Effector memory CD4-positive, alpha-beta T cell (primary cell): ENCODE measurements around the gene RIC1.
A peak's percentile ranks its signal among the peaks of the same experiment; 100 is the strongest.
"Not testable (repeated sequence)": the region's sequence is repeated elsewhere in the genome, so short reads cannot be mapped to it uniquely, and the experiment has no call there.

Experiments used
- DNase-seq, 3 donors: peaks; one replicate each; pipeline ENCODE4 v3.0.0-alpha.2; 2020
- H3K27ac ChIP-seq: 2 replicates; pipeline ENCODE4 v1.7.0; 2013; ENCODE audit warnings: mild to moderate bottlenecking, low read length, moderate library complexity; ENCODE audit not compliant: insufficient read depth, poor library complexity, severe bottlenecking
- H3K27me3 ChIP-seq: replicated peaks from 2 replicates; pipeline ENCODE4 v1.7.0; 2013; ENCODE audit warnings: mild to moderate bottlenecking, low read length; ENCODE audit not compliant: insufficient read depth, control insufficient read depth, poor library complexity, severe bottlenecking
- H3K36me3 ChIP-seq: 2 replicates; pipeline ENCODE4 v1.7.0; 2013; ENCODE audit warnings: mild to moderate bottlenecking, low read length, moderate library complexity; ENCODE audit not compliant: control insufficient read depth, insufficient read depth
- H3K4me1 ChIP-seq: 2 replicates; pipeline ENCODE4 v1.7.0; 2013; ENCODE audit warnings: low read length, mild to moderate bottlenecking; ENCODE audit not compliant: control insufficient read depth, insufficient read depth, poor library complexity, severe bottlenecking
- H3K4me3 ChIP-seq: 2 replicates; pipeline ENCODE4 v1.7.0; 2013; ENCODE audit warnings: low read length, low read depth, mild to moderate bottlenecking; ENCODE audit not compliant: insufficient read depth, poor library complexity, severe bottlenecking
- H3K9me3 ChIP-seq: 2 replicates; pipeline ENCODE4 v1.7.0; 2013; ENCODE audit warnings: mild to moderate bottlenecking, low read length, moderate library complexity; ENCODE audit not compliant: control insufficient read depth
- total RNA-seq, 3 donors: gene quantifications; one replicate each; lab custom pipeline; 2026; lab: John Stamatoyannopoulos, UW

Gene RIC1, protein sequence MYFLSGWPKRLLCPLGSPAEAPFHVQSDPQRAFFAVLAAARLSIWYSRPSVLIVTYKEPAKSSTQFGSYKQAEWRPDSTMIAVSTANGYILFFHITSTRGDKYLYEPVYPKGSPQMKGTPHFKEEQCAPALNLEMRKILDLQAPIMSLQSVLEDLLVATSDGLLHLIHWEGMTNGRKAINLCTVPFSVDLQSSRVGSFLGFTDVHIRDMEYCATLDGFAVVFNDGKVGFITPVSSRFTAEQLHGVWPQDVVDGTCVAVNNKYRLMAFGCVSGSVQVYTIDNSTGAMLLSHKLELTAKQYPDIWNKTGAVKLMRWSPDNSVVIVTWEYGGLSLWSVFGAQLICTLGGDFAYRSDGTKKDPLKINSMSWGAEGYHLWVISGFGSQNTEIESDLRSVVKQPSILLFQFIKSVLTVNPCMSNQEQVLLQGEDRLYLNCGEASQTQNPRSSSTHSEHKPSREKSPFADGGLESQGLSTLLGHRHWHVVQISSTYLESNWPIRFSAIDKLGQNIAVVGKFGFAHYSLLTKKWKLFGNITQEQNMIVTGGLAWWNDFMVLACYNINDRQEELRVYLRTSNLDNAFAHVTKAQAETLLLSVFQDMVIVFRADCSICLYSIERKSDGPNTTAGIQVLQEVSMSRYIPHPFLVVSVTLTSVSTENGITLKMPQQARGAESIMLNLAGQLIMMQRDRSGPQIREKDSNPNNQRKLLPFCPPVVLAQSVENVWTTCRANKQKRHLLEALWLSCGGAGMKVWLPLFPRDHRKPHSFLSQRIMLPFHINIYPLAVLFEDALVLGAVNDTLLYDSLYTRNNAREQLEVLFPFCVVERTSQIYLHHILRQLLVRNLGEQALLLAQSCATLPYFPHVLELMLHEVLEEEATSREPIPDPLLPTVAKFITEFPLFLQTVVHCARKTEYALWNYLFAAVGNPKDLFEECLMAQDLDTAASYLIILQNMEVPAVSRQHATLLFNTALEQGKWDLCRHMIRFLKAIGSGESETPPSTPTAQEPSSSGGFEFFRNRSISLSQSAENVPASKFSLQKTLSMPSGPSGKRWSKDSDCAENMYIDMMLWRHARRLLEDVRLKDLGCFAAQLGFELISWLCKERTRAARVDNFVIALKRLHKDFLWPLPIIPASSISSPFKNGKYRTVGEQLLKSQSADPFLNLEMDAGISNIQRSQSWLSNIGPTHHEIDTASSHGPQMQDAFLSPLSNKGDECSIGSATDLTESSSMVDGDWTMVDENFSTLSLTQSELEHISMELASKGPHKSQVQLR (N-terminal part only)
- 47.7 to 67.8 (median 53.6) reads per million in 3 donors for total RNA-seq

DNA sequence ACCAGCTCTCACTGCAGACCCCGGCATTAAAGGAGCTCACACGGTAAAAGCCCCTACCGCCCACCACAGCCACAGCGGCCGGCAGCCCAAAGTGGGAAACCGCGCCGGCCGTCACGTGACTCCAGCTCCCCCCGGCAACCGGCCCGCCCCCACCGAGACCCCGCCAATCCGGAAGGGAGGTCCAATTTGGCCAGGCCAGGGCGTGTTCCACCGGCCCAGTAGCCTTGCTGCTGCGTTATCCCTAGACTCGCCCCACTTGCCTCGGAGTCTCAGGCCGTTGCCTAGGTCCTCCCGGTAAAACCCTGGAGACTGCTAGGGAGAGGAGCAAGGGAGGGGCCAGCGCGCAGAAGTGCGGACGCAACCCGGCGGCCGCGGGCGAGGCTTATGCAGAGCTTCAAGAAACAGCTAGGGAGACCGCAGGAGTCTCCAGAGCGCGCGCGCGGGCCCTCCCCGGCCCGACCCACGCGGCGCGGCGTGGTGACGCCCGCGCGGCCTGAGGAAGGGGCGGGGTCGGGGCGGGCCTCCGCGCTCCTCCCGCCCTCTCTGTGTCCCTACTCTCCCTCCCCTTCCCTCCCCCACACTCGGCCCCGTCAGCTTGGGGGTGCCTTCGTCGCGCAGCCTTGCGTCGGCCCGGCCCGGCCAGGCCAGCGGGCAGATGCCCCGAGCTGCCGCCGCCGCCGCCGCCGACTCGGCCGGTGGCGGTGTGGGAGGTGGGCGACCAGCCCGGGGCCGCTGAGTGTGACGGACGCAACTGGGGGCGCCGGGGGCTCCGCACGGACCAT, at the start of gene RIC1:
Gene RIC1 (plus strand): TSS at position 578 of the 782 bp plus-strand sequence. CDS start 203 bp downstream, at position 781.
- H3K4me1 ChIP-seq: peaks cover 19% of the 10 kb centered on the region
- H3K27ac ChIP-seq: peak within 1 kb of the TSS; percentile 87
- no peaks in the 10 kb centered on the region for H3K36me3 ChIP-seq
- no peaks in the 10 kb centered on the region for H3K9me3 ChIP-seq
- H3K4me3 ChIP-seq: peak within 1 kb of the TSS; percentile 96
- DNase-seq: peak; percentile 81 to 83 (median 82)
- no peaks in the 10 kb centered on the region for H3K27me3 ChIP-seq

DNA sequence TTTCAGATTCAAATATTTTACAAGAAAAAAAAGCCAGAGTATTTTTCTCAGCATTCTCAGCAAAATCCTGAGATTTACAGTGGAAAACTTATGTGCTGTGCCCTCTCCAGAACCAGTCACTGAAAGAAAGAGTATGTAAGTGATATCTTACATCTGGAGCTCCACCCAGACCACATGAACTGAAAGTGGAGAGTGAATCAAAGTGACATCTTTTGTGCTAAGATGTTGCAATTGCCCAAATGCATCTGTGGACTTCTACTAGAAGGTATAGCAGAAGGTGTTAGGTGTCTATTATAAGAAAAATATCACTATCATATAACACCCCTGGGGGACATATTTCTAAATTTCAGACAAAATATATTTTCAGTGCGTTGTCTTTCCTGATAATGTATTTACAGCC, 49.0 kb upstream of the RIC1 start:
- Histone ChIP-seq H3K27ac (no peak overlapping the region), H3K4me3 (no peak overlapping the region), H3K36me3 (no peaks in the 10 kb centered on the region), H3K9me3 (no peaks in the 10 kb centered on the region), H3K4me1 (no peaks in the 10 kb centered on the region), H3K27me3 (no peaks in the 10 kb centered on the region)
- DNase-seq: no peak

DNA sequence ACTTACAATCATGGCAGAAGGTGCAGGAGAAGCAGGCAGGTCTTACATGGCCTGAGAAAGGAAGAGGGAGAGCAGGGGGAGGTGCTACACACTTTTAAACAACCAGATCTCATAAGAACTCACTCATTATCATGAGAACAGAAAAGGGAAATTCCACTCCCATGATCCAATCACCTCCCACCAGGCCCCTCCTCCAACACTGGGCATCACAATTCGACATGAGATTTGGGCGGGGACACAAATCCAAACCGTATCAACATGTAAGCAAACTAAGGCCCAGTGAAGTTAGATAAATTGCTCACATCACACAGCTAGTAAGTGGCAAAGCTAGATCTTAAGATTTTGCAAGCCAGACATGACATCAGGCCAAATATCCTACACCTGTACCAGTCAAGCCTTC, 48.3 kb upstream of the RIC1 start:
- DNase-seq: no peak
- no peak overlapping the region for H3K27ac ChIP-seq
- H3K4me3 ChIP-seq: no peak overlapping the region
- peaks cover 2% of the 10 kb centered on the region for H3K4me1 ChIP-seq
- H3K9me3 ChIP-seq: no peaks in the 10 kb centered on the region
- H3K36me3 ChIP-seq: no peaks in the 10 kb centered on the region
- no peaks in the 10 kb centered on the region for H3K27me3 ChIP-seq

DNA sequence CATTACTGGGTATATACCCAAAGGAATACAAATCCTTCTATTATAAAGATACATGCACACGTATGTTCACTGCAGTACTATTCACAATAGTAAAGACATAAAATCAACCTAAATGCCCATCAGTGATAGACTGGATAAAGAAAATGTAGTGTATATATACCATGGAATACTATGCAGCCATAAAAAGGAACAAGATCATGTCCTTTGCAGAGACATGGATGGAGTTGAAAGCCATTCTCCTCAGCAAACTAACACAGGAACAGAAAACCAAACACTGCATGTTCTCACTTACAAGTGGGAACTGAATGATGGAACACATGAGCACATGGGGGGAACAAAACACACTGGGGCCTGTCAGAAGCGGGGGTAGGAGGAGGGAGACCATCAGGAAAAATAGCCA, 47.2 kb upstream of the RIC1 start:
- not testable (repeated sequence) for H3K4me3 ChIP-seq, H3K9me3 ChIP-seq, H3K27me3 ChIP-seq, H3K27ac ChIP-seq, H3K36me3 ChIP-seq, DNase-seq
- H3K4me1 ChIP-seq: peaks cover 12% of the 10 kb centered on the region

DNA sequence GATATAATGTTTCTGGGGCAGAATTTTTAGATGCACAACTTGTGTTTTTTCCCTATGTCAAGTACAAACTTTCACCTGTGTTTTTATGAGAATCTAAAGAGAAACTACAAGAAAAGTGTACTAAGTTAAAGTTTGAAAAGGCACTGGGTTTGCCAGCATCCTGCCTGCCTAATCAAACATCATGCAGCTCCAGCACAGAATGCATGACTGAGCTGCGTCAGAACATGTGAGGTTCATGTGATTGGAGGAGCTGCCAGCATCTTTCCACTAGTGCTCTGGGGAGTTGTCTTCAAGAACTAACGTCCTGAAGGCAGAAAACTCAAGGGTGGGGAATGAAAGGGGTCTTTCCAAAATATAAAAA, 46.1 kb upstream of the RIC1 start:
- Histone ChIP-seq H3K27ac (no peak overlapping the region), H3K4me3 (no peak overlapping the region), H3K4me1 (peaks cover 23% of the 10 kb centered on the region), H3K36me3 (no peaks in the 10 kb centered on the region), H3K27me3 (no peaks in the 10 kb centered on the region), H3K9me3 (no peaks in the 10 kb centered on the region)
- DNase-seq: no peak

DNA sequence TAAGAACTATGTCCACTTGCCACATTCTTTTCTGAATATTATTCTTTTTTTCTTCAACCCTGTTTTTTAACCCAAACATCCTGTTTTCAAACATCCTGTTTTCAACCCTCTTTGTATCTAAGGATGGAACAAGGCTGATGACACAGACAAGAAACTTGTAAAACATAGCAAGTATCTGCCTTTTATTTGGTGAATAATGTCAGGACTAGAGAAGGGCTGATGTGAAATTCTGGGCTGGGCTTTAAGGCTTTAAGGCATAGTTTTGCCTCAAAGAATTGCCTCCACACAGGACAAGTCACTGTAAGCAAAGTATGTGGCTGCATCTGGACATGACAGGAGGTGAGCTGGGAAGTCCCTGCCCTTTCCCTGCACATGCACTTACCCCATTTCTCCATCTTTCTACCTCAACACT, 42.5 kb upstream of the RIC1 start:
- DNase-seq: no peak
- Histone ChIP-seq H3K27me3 (no peaks in the 10 kb centered on the region), H3K4me3 (no peak overlapping the region), H3K9me3 (no peaks in the 10 kb centered on the region), H3K4me1 (peaks cover 25% of the 10 kb centered on the region), H3K27ac (peak overlapping the region; percentile 54), H3K36me3 (no peaks in the 10 kb centered on the region)

DNA sequence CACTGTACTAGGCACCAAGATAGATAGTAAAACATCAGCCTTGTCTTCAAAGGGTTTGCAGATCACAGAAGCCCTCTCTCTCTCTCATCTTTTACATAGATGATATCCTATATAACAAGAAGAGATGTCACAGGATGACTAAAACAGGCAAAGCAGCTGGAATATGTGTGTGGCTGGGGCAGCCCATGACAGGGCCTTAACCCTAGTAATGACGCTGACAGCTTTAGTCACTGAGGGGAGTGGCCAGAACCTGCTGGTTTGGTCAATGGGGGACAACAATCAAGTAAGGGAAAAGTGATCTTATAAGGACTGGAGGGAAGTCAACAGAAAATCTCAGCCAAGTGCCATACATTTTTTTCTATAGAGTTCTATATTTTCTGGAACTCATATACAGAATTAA, 41.9 kb upstream of the RIC1 start:
- Histone ChIP-seq H3K36me3 (no peaks in the 10 kb centered on the region), H3K27ac (peak overlapping the region; percentile 54), H3K9me3 (no peaks in the 10 kb centered on the region), H3K4me3 (no peak overlapping the region), H3K4me1 (peaks cover 25% of the 10 kb centered on the region), H3K27me3 (no peaks in the 10 kb centered on the region)
- no peak for DNase-seq

DNA sequence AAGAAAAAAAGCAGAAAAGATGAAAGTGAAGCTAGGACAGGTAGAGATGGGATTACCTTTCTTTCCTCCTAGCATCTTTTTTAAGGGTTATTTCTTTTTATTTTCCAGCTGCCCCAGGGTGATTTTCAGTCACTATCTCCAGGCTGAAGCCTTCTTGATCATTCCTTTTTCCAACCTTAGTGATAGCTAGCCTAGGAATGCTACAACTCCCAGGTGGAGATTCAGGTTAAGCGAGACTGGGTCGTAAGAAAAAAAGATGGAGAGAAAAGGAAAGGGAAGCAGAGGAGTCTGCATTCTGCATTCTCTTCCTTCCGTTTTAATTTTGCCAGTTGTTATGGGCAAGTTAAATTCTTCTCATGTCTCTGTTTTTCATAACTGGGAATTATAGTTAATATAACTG, 36.7 kb upstream of the RIC1 start:
- peaks cover 8% of the 10 kb centered on the region for H3K4me1 ChIP-seq
- H3K36me3 ChIP-seq: no peaks in the 10 kb centered on the region
- H3K27me3 ChIP-seq: no peaks in the 10 kb centered on the region
- H3K9me3 ChIP-seq: no peaks in the 10 kb centered on the region
- no peak for DNase-seq
- H3K4me3 ChIP-seq: no peak overlapping the region
- no peak overlapping the region for H3K27ac ChIP-seq

DNA sequence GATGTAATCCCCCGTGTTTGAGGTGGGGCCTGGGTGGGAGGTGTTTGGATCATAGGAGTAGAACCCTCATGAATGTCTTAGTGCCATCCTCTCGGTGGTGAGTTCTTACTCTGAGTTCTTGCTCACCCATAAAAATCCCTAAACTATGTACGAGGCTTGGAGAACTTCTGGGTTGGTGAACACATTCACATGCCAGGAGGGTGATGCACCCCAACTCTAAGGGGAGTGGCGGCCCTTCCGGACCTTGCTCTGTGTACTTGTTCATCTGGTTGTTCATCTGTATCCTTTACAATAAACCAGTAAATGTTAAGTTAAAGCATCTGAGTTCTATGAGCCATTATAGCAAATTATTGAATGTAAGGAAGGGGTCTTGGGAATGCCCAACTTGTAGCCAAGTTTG, 36.0 kb upstream of the RIC1 start:
- H3K27me3 ChIP-seq: no peaks in the 10 kb centered on the region
- no peak for DNase-seq
- no peaks in the 10 kb centered on the region for H3K36me3 ChIP-seq
- no peak overlapping the region for H3K4me3 ChIP-seq
- H3K9me3 ChIP-seq: no peaks in the 10 kb centered on the region
- no peak overlapping the region for H3K27ac ChIP-seq
- H3K4me1 ChIP-seq: peaks cover 1% of the 10 kb centered on the region
